ENCODE measurements around the gene CCDC28B.

The CCDC28B gene

GRCh38 chr1:32246888-32247273 is 46.5 kb downstream of the CCDC28B start, which contains the start of gene FAM167B:
Gene FAM167B (plus strand): TSS chr1:32247222. CDS start chr1:32247422, 200 bp downstream.
- no peak for TF ChIP-seq CTCF (IDR thresholded peaks at IDR 0.05; ENCODE audit: low read depth, low read length)
- no peak within 1 kb of the TSS for H3K4me3 ChIP-seq (replicated peaks in 1 of 2; ENCODE audit: low read depth in 2 of 2, low read length in 2 of 2)
- DNase-seq (ENCODE audit: low read depth in 2 of 2): peak; percentile 80 to 93

- H3K4me3 ChIP-seq (replicated peaks in 1 of 2; ENCODE audit: low read depth in 2 of 2, low read length in 2 of 2): no peak overlapping the region
- DNase-seq (ENCODE audit: low read depth in 2 of 2): no peak
- TF ChIP-seq CTCF (IDR thresholded peaks at IDR 0.05; ENCODE audit: low read depth, low read length): no peak
Observed at GRCh38 chr1:32247452-32247851, 47.1 kb downstream of the CCDC28B start.

GRCh38 chr1:32247983-32248889 is 47.8 kb downstream of the CCDC28B start:
- no peak overlapping the region for H3K4me3 ChIP-seq (replicated peaks in 1 of 2; ENCODE audit: low read depth in 2 of 2, low read length in 2 of 2)
- peak; percentile 75 for TF ChIP-seq CTCF (IDR thresholded peaks at IDR 0.05; ENCODE audit: low read depth, low read length)
- DNase-seq (ENCODE audit: low read depth in 2 of 2): peak; percentile 67 to 75

GRCh38 chr1:32249831-32250525 is 49.6 kb downstream of the CCDC28B start:
- DNase-seq (ENCODE audit: low read depth in 2 of 2): peak in 1 of 2 donors; percentile 58
- no peak for TF ChIP-seq CTCF (IDR thresholded peaks at IDR 0.05; ENCODE audit: low read depth, low read length)
- no peak overlapping the region for H3K4me3 ChIP-seq (replicated peaks in 1 of 2; ENCODE audit: low read depth in 2 of 2, low read length in 2 of 2)

GRCh38 chr1:32250893-32251716 is 50.7 kb downstream of the CCDC28B start, which contains the start of gene LCK:
Gene LCK (plus strand): TSS chr1:32251265. CDS start chr1:32274330, 23,065 bp downstream.
- H3K4me3 ChIP-seq (replicated peaks in 1 of 2; ENCODE audit: low read depth in 2 of 2, low read length in 2 of 2): no peak within 1 kb of the TSS
- TF ChIP-seq CTCF (IDR thresholded peaks at IDR 0.05; ENCODE audit: low read depth, low read length): no peak
- DNase-seq (ENCODE audit: low read depth in 2 of 2): no peak
